H9 (cell line): ENCODE data around the gene DNAI2. TPM values are rescaled to one million over a fixed set of nuclear protein-coding genes. Genes with fewer than 3 reads are reported as not detected.
A peak's percentile ranks its signal among the peaks of the same experiment; 100 is the strongest.

ENCODE experiments used
- DNase-seq: peaks from one replicate; pipeline ENCODE4 v3.0.0-alpha.2; 2017
- H2AFZ ChIP-seq: one replicate; pipeline ENCODE4 v1.6.1; 2013; ENCODE audit warnings: mild to moderate bottlenecking, low read length, control low read depth, moderate library complexity
- H2AK5ac ChIP-seq: 2 replicates; pipeline ENCODE4 v1.6.1; 2013; ENCODE audit warnings: low read length, control low read depth, mixed read lengths; ENCODE audit not compliant: insufficient read length
- H2BK120ac ChIP-seq: one replicate; pipeline ENCODE4 v1.6.1; 2013; ENCODE audit warnings: low read depth, mild to moderate bottlenecking, low read length, control low read depth, inconsistent platforms; ENCODE audit not compliant: poor library complexity, severe bottlenecking
- H2BK12ac ChIP-seq: 2 replicates; pipeline ENCODE4 v1.6.1; 2013; ENCODE audit warnings: low read length, control low read depth, mixed read lengths, low read depth; ENCODE audit not compliant: insufficient read length
- H2BK15ac ChIP-seq: 2 replicates; pipeline ENCODE4 v1.6.1; 2013; ENCODE audit warnings: low read depth, low read length, control low read depth
- H2BK20ac ChIP-seq: one replicate; pipeline ENCODE4 v1.6.1; 2013; ENCODE audit warnings: low read depth, mild to moderate bottlenecking, low read length, control low read depth, inconsistent platforms; ENCODE audit not compliant: poor library complexity, severe bottlenecking
- H2BK5ac ChIP-seq: 2 replicates; pipeline ENCODE4 v1.6.1; 2013; ENCODE audit warnings: low read length, control low read depth, mixed read lengths; ENCODE audit not compliant: insufficient read length
- H3K14ac ChIP-seq: 2 replicates; pipeline ENCODE4 v1.6.1; 2013; ENCODE audit warnings: low read length, control low read depth; ENCODE audit not compliant: insufficient read depth
- H3K18ac ChIP-seq: 2 replicates; pipeline ENCODE4 v1.6.1; 2013; ENCODE audit warnings: low read depth, mild to moderate bottlenecking, mixed read lengths, low read length, control low read depth; ENCODE audit not compliant: insufficient read length
- H3K23ac ChIP-seq: 2 replicates; pipeline ENCODE4 v1.6.1; 2013; ENCODE audit warnings: low read length, control low read depth, mixed read lengths, low read depth; ENCODE audit not compliant: insufficient read length
- H3K23me2 ChIP-seq: 2 replicates; pipeline ENCODE4 v1.6.1; 2013; ENCODE audit warnings: low read depth, mild to moderate bottlenecking, mixed read lengths, low read length, control low read depth; ENCODE audit not compliant: insufficient read length, poor library complexity, severe bottlenecking
- H3K27ac ChIP-seq: 2 replicates; pipeline ENCODE4 v1.5.1; 2013; ENCODE audit warnings: low read length, control low read depth, mixed read lengths, low read depth; ENCODE audit not compliant: insufficient read length
- H3K27me3 ChIP-seq: 2 replicates; pipeline ENCODE4 v1.6.1; 2013; ENCODE audit warnings: low read length, control low read depth, inconsistent platforms; ENCODE audit not compliant: insufficient read depth
- H3K4ac ChIP-seq: 2 replicates; pipeline ENCODE4 v1.6.1; 2013; ENCODE audit warnings: low read depth, mild to moderate bottlenecking, control low read depth, inconsistent platforms, low read length, moderate library complexity
- H3K4me1 ChIP-seq: 2 replicates; pipeline ENCODE4 v1.6.1; 2013; ENCODE audit warnings: low read length, control low read depth, inconsistent platforms; ENCODE audit not compliant: insufficient read depth
- H3K4me2 ChIP-seq: 2 replicates; pipeline ENCODE4 v1.6.1; 2013; ENCODE audit warnings: low read length, control low read depth, mixed read lengths; ENCODE audit not compliant: insufficient read length, insufficient read depth
- H3K56ac ChIP-seq: 2 replicates; pipeline ENCODE4 v1.6.1; 2013; ENCODE audit warnings: low read depth, mild to moderate bottlenecking, mixed read lengths, low read length, control low read depth; ENCODE audit not compliant: insufficient read length
- H3K79me1 ChIP-seq: 2 replicates; pipeline ENCODE4 v1.6.1; 2013; ENCODE audit warnings: low read depth, mild to moderate bottlenecking, moderate library complexity, low read length, control low read depth, inconsistent platforms; ENCODE audit not compliant: insufficient read depth, poor library complexity, severe bottlenecking
- H3K79me2 ChIP-seq: 2 replicates; pipeline ENCODE4 v1.6.1; 2013; ENCODE audit warnings: low read length, control low read depth, inconsistent platforms; ENCODE audit not compliant: insufficient read depth
- H3K9ac ChIP-seq: 2 replicates; pipeline ENCODE4 v1.6.1; 2013; ENCODE audit warnings: low read length, control low read depth, mixed read lengths; ENCODE audit not compliant: insufficient read length; ENCODE audit errors: extremely low read depth
- H3K9me3 ChIP-seq: one replicate; pipeline ENCODE4 v1.6.1; 2013; ENCODE audit warnings: low read depth, low read length, inconsistent platforms; ENCODE audit not compliant: control insufficient read depth
- H3T11ph ChIP-seq: one replicate; pipeline ENCODE4 v1.6.1; 2013; ENCODE audit warnings: mild to moderate bottlenecking, low read length, control low read depth, inconsistent platforms
- H4K20me1 ChIP-seq: one replicate; pipeline ENCODE4 v1.6.1; 2013; ENCODE audit not compliant: control insufficient read depth, insufficient read length, insufficient read depth
- H4K5ac ChIP-seq: 2 replicates; pipeline ENCODE4 v1.6.1; 2013; ENCODE audit warnings: low read depth, mild to moderate bottlenecking, mixed read lengths, low read length, control low read depth; ENCODE audit not compliant: insufficient read length
- H4K8ac ChIP-seq: replicated peaks from 2 replicates; pipeline ENCODE4 v1.6.1; 2013; ENCODE audit warnings: low read length, control low read depth, mixed read lengths, low read depth; ENCODE audit not compliant: insufficient read length
- H4K91ac ChIP-seq: 2 replicates; pipeline ENCODE4 v1.6.1; 2013; ENCODE audit warnings: low read depth, mild to moderate bottlenecking, moderate library complexity, mixed read lengths, low read length, control low read depth; ENCODE audit not compliant: insufficient read length
- H3K27ac Mint-ChIP-seq, 3 experiments: 2 replicates in 2 of 3; 3 replicates in 1 of 3; pipeline ENCODE4 v1.8.0; 2020 to 2021; ENCODE audit warnings: mixed read lengths in 3 of 3, mild to moderate bottlenecking in 1 of 3, moderate library complexity in 1 of 3
- H3K27me3 Mint-ChIP-seq: 2 replicates; pipeline ENCODE4 v1.8.0; 2021; ENCODE audit warnings: low read depth, mild to moderate bottlenecking, moderate library complexity, mixed read lengths
- H3K36me3 Mint-ChIP-seq, 3 experiments: 2 replicates in 2 of 3; 3 replicates in 1 of 3; pipeline ENCODE4 v1.8.0; 2020 to 2021; ENCODE audit warnings: low read depth in 3 of 3, mixed read lengths in 3 of 3; ENCODE audit not compliant: insufficient read depth in 1 of 3
- H3K4me1 Mint-ChIP-seq, 2 experiments: 2 replicates each; pipeline ENCODE4 v1.8.0; 2020; ENCODE audit warnings: mixed read lengths in 2 of 2
- H3K4me3 Mint-ChIP-seq, 2 experiments: 2 replicates in 1 of 2; 3 replicates in 1 of 2; pipeline ENCODE4 v1.8.0; 2020 to 2021; ENCODE audit warnings: mild to moderate bottlenecking in 2 of 2, mixed read lengths in 2 of 2, moderate library complexity in 1 of 2
- H3K9me3 Mint-ChIP-seq, 2 experiments: 2 replicates in 1 of 2; 3 replicates in 1 of 2; pipeline ENCODE4 v1.8.0; 2020; ENCODE audit warnings: mild to moderate bottlenecking in 2 of 2, mixed read lengths in 2 of 2, moderate library complexity in 1 of 2
- WGBS: extraction: QIAGEN DNeasy Blood & Tissue Kit; methylation state at CpG from one replicate; pipeline ENCODE4 v1.1.7; 2013; ENCODE audit warnings: missing lambda C conversion rate, low lambda C conversion rate, mixed read lengths; ENCODE audit not compliant: insufficient read length; ENCODE audit errors: extremely low coverage; 5-methylcytosine and 5-hydroxymethylcytosine counted together
- total RNA-seq: library from RNA; stranded (reverse); gene quantifications from 2 replicates; pipeline ENCODE4 v1.2.1, GENCODE V29; 2021
- TF ChIP-seq, protein P1 (sequence below): fragments of 200-600 bp; sonication (generic); conservative IDR thresholded peaks from 3 replicates; pipeline ENCODE4 v1.8.0; 2021; ENCODE audit warnings: antibody characterized with exemption, mild to moderate bottlenecking

The DNAI2 gene
- total RNA-seq, 1 experiment from 2014 or later: not detected

DNA sequence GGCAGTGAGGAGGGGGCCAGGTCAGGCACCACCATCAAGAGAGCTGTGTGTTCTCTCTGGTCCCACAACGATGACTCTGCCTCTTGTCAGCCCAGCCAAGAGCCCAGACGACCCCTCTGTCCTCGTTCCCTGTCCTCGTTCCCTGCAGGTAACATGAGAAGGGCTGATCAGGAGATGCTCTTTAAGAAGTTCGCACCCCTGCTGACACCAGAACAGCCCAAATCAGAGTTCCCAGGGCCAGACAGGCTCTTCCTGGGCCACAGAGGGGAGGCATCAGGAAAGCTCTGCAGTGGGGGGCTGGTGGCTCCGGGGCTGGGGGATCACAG is 13.5 kb upstream of the DNAI2 start:
- H2BK120ac ChIP-seq: no peak overlapping the region
- no peak overlapping the region for H3K27ac ChIP-seq
- H3K27me3 ChIP-seq: no peaks in the 10 kb centered on the region
- H3K79me2 ChIP-seq: no peaks in the 10 kb centered on the region
- no peak overlapping the region for H3T11ph ChIP-seq
- H2AFZ ChIP-seq: no peak overlapping the region
- peak overlapping the region in 1 of 3 experiments; percentile 36; a peak in 1 of 7 replicates for H3K27ac Mint-ChIP-seq
- peaks cover 17% of the 10 kb centered on the region for H3K27me3 Mint-ChIP-seq
- H3K14ac ChIP-seq: peak overlapping the region; percentile 82
- H4K91ac ChIP-seq: no peak overlapping the region
- no CpG with 5 or more reads among the region's 6 CpGs for WGBS
- no peak overlapping the region for H3K9ac ChIP-seq
- no peak overlapping the region for H2BK5ac ChIP-seq
- peak; percentile 82 for DNase-seq
- H3K4me3 Mint-ChIP-seq: peak overlapping the region; percentile 17 to 26; a peak in 1 of 5 replicates
- H4K20me1 ChIP-seq: no peaks in the 10 kb centered on the region
- peaks cover 3% of the 10 kb centered on the region for H3K23me2 ChIP-seq
- peak overlapping the region; percentile 6 for H3K4me2 ChIP-seq
- H2AK5ac ChIP-seq: no peak overlapping the region
- H3K56ac ChIP-seq: no peak overlapping the region
- no peak overlapping the region for H3K4ac ChIP-seq
- no peak overlapping the region for H2BK15ac ChIP-seq
- H3K18ac ChIP-seq: peak overlapping the region; percentile 7
- H3K4me1 Mint-ChIP-seq: peaks cover 18 to 22% of the 10 kb centered on the region in 2 experiments
- no peaks in the 10 kb centered on the region for H3K36me3 Mint-ChIP-seq
- H3K9me3 Mint-ChIP-seq: no peaks in the 10 kb centered on the region
- no peak overlapping the region for H2BK12ac ChIP-seq
- no peak overlapping the region for H2BK20ac ChIP-seq
- TF ChIP-seq, protein P1, sequence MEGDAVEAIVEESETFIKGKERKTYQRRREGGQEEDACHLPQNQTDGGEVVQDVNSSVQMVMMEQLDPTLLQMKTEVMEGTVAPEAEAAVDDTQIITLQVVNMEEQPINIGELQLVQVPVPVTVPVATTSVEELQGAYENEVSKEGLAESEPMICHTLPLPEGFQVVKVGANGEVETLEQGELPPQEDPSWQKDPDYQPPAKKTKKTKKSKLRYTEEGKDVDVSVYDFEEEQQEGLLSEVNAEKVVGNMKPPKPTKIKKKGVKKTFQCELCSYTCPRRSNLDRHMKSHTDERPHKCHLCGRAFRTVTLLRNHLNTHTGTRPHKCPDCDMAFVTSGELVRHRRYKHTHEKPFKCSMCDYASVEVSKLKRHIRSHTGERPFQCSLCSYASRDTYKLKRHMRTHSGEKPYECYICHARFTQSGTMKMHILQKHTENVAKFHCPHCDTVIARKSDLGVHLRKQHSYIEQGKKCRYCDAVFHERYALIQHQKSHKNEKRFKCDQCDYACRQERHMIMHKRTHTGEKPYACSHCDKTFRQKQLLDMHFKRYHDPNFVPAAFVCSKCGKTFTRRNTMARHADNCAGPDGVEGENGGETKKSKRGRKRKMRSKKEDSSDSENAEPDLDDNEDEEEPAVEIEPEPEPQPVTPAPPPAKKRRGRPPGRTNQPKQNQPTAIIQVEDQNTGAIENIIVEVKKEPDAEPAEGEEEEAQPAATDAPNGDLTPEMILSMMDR: no peak
- H3K23ac ChIP-seq: no peak overlapping the region
- no peak overlapping the region for H4K8ac ChIP-seq
- peaks cover 4% of the 10 kb centered on the region; the same call in 1 of the 2 replicates for H3K4me1 ChIP-seq
- no peaks in the 10 kb centered on the region for H3K79me1 ChIP-seq
- H3K9me3 ChIP-seq: no peaks in the 10 kb centered on the region
- H4K5ac ChIP-seq: no peak overlapping the region
